HEK293 (cell line): Measurements from ENCODE around the gene SEC24A.

ENCODE experiments used
- CTCF ChIA-PET: fragments of 350-600 bp; formaldehyde crosslinking; extraction: SDS; loops from one replicate; lab custom pipeline; 2021; ENCODE audit warnings: antibody characterized with exemption; lab: Yijun Ruan, JAX
- POLR2A ChIA-PET: fragments of 300-600 bp; formaldehyde crosslinking; extraction: SDS; loops from one replicate; lab custom pipeline; 2020; ENCODE audit warnings: antibody characterized with exemption, inconsistent platforms; lab: Yijun Ruan, JAX
- H3K27ac ChIP-seq: fragments of 200-500 bp; sonication (Bioruptor generic); 2 replicates; pipeline ENCODE4 v1.5.1; 2014; ENCODE audit warnings: low read depth, low read length, control low read depth, inconsistent platforms; ENCODE audit errors: extremely low read depth
- H3K36me3 ChIP-seq, 2 experiments: fragments of 200-500 bp in 1 of 2; sonication (Bioruptor generic) in 1 of 2; 1 replicate in 1 of 2; 2 replicates in 1 of 2; pipeline ENCODE4 v1.5.1; 2014 to 2017; ENCODE audit warnings: inconsistent platforms in 2 of 2, low read length in 2 of 2; ENCODE audit not compliant: control insufficient read depth in 2 of 2, insufficient read depth in 1 of 2
- H3K4me1 ChIP-seq: fragments of 200-500 bp; sonication (Bioruptor generic); 2 replicates; pipeline ENCODE4 v1.5.1; 2014; ENCODE audit warnings: mild to moderate bottlenecking, low read length, inconsistent platforms; ENCODE audit not compliant: control insufficient read depth, insufficient read depth
- H3K4me3 ChIP-seq: 2 replicates; pipeline ENCODE4 v1.5.1; 2011; ENCODE audit warnings: low read depth, mild to moderate bottlenecking, control low read depth, low read length, moderate library complexity
- H3K9me3 ChIP-seq: fragments of 200-500 bp; sonication (Bioruptor generic); 2 replicates; pipeline ENCODE4 v1.5.1; 2014; ENCODE audit warnings: low read depth, low read length, inconsistent platforms; ENCODE audit not compliant: control insufficient read depth, insufficient read depth
- GLI2 ChIP-seq: fragments of 450-650 bp; formaldehyde crosslinking; IDR thresholded peaks from 2 replicates; pipeline ENCODE4; 2017; ENCODE audit warnings: missing biosample characterization, missing genetic modification characterization, low read depth, borderline replicate concordance
- PRDM6 ChIP-seq: fragments of 450-650 bp; formaldehyde crosslinking; IDR thresholded peaks from 2 replicates; pipeline ENCODE4 v1.5.1; 2017; ENCODE audit warnings: missing biosample characterization, missing genetic modification characterization
- REST ChIP-seq: fragments of 450-650 bp; formaldehyde crosslinking; IDR thresholded peaks from 2 replicates; pipeline ENCODE4 v1.5.1; 2016; ENCODE audit warnings: missing biosample characterization, missing genetic modification characterization
- SETDB1 ChIP-seq: IDR thresholded peaks from one replicate; pipeline ENCODE4 v1.6.1; 2017; ENCODE audit warnings: mild to moderate bottlenecking, low read length, moderate library complexity, mixed read lengths; ENCODE audit not compliant: insufficient read length
- TRIM28 ChIP-seq: IDR thresholded peaks from 2 replicates; pipeline ENCODE4 v1.6.1; 2011; ENCODE audit warnings: low read length, control low read depth, borderline replicate concordance
- WT1 ChIP-seq: fragments of 450-650 bp; formaldehyde crosslinking; IDR thresholded peaks from 2 replicates; pipeline ENCODE4 v1.5.1; 2016; ENCODE audit warnings: missing biosample characterization, missing genetic modification characterization
- ZNF10 ChIP-seq: fragments of 450-650 bp; formaldehyde crosslinking; IDR thresholded peaks from 2 replicates; pipeline ENCODE4 v1.5.1; 2017; ENCODE audit warnings: missing biosample characterization, missing genetic modification characterization
- ZNF140 ChIP-seq: fragments of 450-650 bp; formaldehyde crosslinking; IDR thresholded peaks from 2 replicates; pipeline ENCODE4 v1.5.1; 2016; ENCODE audit warnings: missing biosample characterization, missing genetic modification characterization
- ZNF169 ChIP-seq: fragments of 450-650 bp; formaldehyde crosslinking; IDR thresholded peaks from 2 replicates; pipeline ENCODE4 v1.5.1; 2016; ENCODE audit warnings: missing biosample characterization, missing genetic modification characterization
- ZNF26 ChIP-seq: fragments of 450-650 bp; formaldehyde crosslinking; IDR thresholded peaks from 2 replicates; pipeline ENCODE4 v1.5.1; 2016; ENCODE audit warnings: missing biosample characterization, missing genetic modification characterization
- ZNF544 ChIP-seq: fragments of 450-650 bp; formaldehyde crosslinking; IDR thresholded peaks from 2 replicates; pipeline ENCODE4 v1.5.0; 2017; ENCODE audit warnings: missing biosample characterization, missing genetic modification characterization
- ZNF596 ChIP-seq: fragments of 450-650 bp; IDR thresholded peaks from 2 replicates; pipeline ENCODE4 v1.5.0; 2018; ENCODE audit warnings: missing biosample characterization, mild to moderate bottlenecking, missing genetic modification characterization, moderate library complexity
- ZNF610 ChIP-seq: fragments of 450-650 bp; formaldehyde crosslinking; IDR thresholded peaks from 2 replicates; pipeline ENCODE4 v1.5.1; 2016; ENCODE audit warnings: missing biosample characterization, missing genetic modification characterization, borderline replicate concordance
- ZNF791 ChIP-seq: fragments of 450-650 bp; formaldehyde crosslinking; IDR thresholded peaks from 2 replicates; pipeline ENCODE4 v1.5.1; 2016; ENCODE audit warnings: missing biosample characterization, missing genetic modification characterization
- ZNF830 ChIP-seq: fragments of 450-650 bp; IDR thresholded peaks from 2 replicates; pipeline ENCODE4 v1.5.0; 2018; ENCODE audit warnings: missing biosample characterization, missing genetic modification characterization, low read depth, mild to moderate bottlenecking, moderate library complexity
- ZNF843 ChIP-seq: fragments of 450-650 bp; formaldehyde crosslinking; IDR thresholded peaks from 2 replicates; pipeline ENCODE4 v1.5.1; 2016; ENCODE audit warnings: missing biosample characterization, missing genetic modification characterization
- ZSCAN4 ChIP-seq: fragments of 450-650 bp; formaldehyde crosslinking; IDR thresholded peaks from 2 replicates; pipeline ENCODE4 v1.5.1; 2017; ENCODE audit warnings: missing biosample characterization, missing genetic modification characterization

The SEC24A gene

GRCh38 chr5:134662971-134663370 lies 14.4 kb downstream of the SEC24A start:
- no peak overlapping the region for H3K4me3 ChIP-seq
- TF ChIP-seq ZNF596 (tag by site-specific recombination) (no peak), PRDM6 (no peak), ZNF791 (tag by site-specific recombination) (no peak), ZNF10 (tag by site-specific recombination) (no peak)
- H3K27ac ChIP-seq: no peak overlapping the region
- H3K36me3 ChIP-seq: peaks cover 39% of the 10 kb centered on the region in 2 experiments
- no peaks in the 10 kb centered on the region for H3K4me1 ChIP-seq
- ChIA-PET CTCF (interaction anchor here (0.6 kb wide), 1 partner anchor 1720 kb away, joined by 4 read pairs; no protein-coding TSS in a partner anchor), POLR2A (no interaction called here)
- H3K9me3 ChIP-seq: no peaks in the 10 kb centered on the region

- ChIA-PET CTCF (interaction anchor here (0.6 to 0.7 kb wide), 3 partner anchors 9 to 213 kb away, joined by 3 to 7 read pairs (median 3); no protein-coding TSS in a partner anchor), POLR2A (interaction anchor here (0.9 kb wide), 1 partner anchor 24 kb away, joined by 3 read pairs; no protein-coding TSS in a partner anchor)
- H3K4me1 ChIP-seq: no peaks in the 10 kb centered on the region
- H3K9me3 ChIP-seq: no peaks in the 10 kb centered on the region
- H3K4me3 ChIP-seq: no peak overlapping the region
- no peak overlapping the region for H3K27ac ChIP-seq
- H3K36me3 ChIP-seq: peaks cover 39 to 42% of the 10 kb centered on the region in 2 experiments
- TF ChIP-seq WT1 (tag by site-specific recombination) (no peak), ZNF544 (no peak), ZNF140 (tag by site-specific recombination) (no peak), ZNF830 (no peak), SETDB1 (no peak), ZNF26 (tag by site-specific recombination) (no peak), TRIM28 (no peak), ZNF169 (tag by site-specific recombination) (no peak), ZSCAN4 (tag by site-specific recombination) (no peak), REST (tag by site-specific recombination) (no peak), ZNF610 (tag by site-specific recombination) (no peak), ZNF843 (tag by site-specific recombination) (no peak), GLI2 (tag by site-specific recombination) (no peak)
Measured at GRCh38 chr5:134664448-134664847, 15.9 kb downstream of the SEC24A start.
